Activated naive CD4-positive, alpha-beta T cell treated with anti-CD3 and anti-CD28 coated beads, Interleukin-2, amount 10 ng/mL, durations not matched to agents 7 days and 5 days (primary cell): ENCODE measurements around the gene PRDM1.

Experiments
- CTCF ChIA-PET: fragments of 350-600 bp; sonication (Branson Sonifier 250); formaldehyde crosslinking; loops from one replicate; lab custom pipeline; 2021; ENCODE audit warnings: antibody characterized with exemption; lab: Charles Lee
- DNase-seq: peaks from one replicate; pipeline ENCODE4 v3.0.0-alpha.2; 2020
- H3K27ac Mint-ChIP-seq: one replicate; pipeline ENCODE4 v1.8.0; 2021; ENCODE audit warnings: mild to moderate bottlenecking, moderate library complexity, mixed read lengths
- H3K27me3 Mint-ChIP-seq: one replicate; pipeline ENCODE4 v1.8.0; 2021; ENCODE audit warnings: mild to moderate bottlenecking, mixed read lengths
- H3K36me3 Mint-ChIP-seq: one replicate; pipeline ENCODE4 v1.8.0; 2021; ENCODE audit warnings: mixed read lengths
- H3K4me1 Mint-ChIP-seq: one replicate; pipeline ENCODE4 v1.8.0; 2021; ENCODE audit warnings: mixed read lengths
- H3K4me3 Mint-ChIP-seq: one replicate; pipeline ENCODE4 v1.8.0; 2021; ENCODE audit warnings: mild to moderate bottlenecking, moderate library complexity, mixed read lengths
- H3K9me3 Mint-ChIP-seq: one replicate; pipeline ENCODE4 v1.8.0; 2021; ENCODE audit warnings: mixed read lengths

Gene PRDM1

DNA sequence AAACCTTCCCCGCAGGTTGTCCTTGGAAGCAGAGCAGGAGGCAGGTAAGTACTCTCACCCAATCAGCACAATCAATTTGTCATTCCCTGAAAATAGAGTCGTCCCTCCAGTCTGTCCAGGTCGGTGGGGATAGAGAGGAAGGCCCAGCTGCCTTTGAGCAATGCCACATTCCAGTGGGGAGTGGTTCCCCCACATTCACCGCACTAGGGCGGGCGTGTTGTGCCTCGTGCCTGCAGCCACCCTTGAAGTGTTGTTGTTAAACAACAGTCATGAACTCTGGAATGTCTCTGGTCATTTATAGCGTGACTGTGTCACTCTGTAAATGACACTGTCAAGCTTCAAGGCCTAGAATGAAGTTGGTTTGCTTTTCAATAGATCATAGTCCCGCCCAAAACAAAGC, 33.4 kb downstream of the PRDM1 start:
- Mint-ChIP-seq H3K4me1 (peaks cover 52% of the 10 kb centered on the region), H3K9me3 (peaks cover 6% of the 10 kb centered on the region), H3K27me3 (peaks cover 48% of the 10 kb centered on the region), H3K36me3 (no peaks in the 10 kb centered on the region), H3K27ac (no peak overlapping the region), H3K4me3 (no peak overlapping the region)
- no peak for DNase-seq
- CTCF ChIA-PET, result interaction anchor here (1.3 to 2.9 kb wide), 3 partner anchors 21 to 104 kb away, joined by 3 to 16 read pairs (median 6); no protein-coding TSS in a partner anchor

DNA sequence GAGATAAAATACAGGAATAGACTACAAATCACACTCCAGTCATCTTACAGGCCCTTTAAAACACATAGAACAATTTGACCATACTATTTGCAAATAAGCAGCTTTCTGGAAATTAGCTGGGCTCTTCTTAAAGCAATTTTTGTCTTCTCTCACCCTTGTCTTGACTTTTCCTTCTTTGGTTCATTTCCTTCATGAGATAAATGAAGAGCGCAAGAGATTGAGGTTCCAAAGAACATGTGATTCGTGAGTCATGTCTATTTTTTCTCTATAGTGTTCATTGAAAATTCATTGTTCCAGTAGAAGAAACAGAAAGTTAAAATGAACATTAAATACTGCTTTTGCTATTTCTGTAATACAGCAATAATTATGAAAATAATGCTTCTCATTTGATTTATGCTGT, 33.9 kb downstream of the PRDM1 start:
- peaks cover 47% of the 10 kb centered on the region for H3K4me1 Mint-ChIP-seq
- CTCF ChIA-PET, result interaction anchor here (1.7 to 2.9 kb wide), 2 partner anchors 21 to 103 kb away, joined by 6 to 16 read pairs; no protein-coding TSS in a partner anchor
- H3K4me3 Mint-ChIP-seq, result no peak overlapping the region
- H3K27ac Mint-ChIP-seq, result no peak overlapping the region
- no peak for DNase-seq
- no peaks in the 10 kb centered on the region for H3K36me3 Mint-ChIP-seq
- peaks cover 48% of the 10 kb centered on the region for H3K27me3 Mint-ChIP-seq
- peaks cover 6% of the 10 kb centered on the region for H3K9me3 Mint-ChIP-seq

DNA sequence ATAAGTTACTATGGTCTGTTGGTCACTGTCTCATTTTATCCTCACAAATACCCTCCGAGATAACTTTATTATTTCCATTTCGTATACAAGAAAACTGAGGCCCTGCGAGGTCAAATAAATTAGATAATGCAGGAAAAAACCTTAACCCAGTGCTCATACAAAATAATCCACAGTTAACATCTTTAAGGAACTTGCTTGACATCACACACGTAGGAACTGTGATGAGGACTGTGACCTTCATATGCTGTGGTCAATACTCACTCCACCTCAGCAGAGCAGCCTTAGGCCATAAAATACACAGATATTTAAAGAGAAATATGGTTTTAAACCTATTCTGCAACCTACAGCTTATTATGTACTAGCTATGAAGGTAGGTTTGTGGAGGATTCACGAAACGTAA, 34.3 kb downstream of the PRDM1 start:
- H3K4me3 Mint-ChIP-seq, result no peak overlapping the region
- DNase-seq, result no peak
- CTCF ChIA-PET, result interaction anchor here (1.7 kb wide), 1 partner anchor 103 kb away, joined by 6 read pairs; no protein-coding TSS in a partner anchor

DNA sequence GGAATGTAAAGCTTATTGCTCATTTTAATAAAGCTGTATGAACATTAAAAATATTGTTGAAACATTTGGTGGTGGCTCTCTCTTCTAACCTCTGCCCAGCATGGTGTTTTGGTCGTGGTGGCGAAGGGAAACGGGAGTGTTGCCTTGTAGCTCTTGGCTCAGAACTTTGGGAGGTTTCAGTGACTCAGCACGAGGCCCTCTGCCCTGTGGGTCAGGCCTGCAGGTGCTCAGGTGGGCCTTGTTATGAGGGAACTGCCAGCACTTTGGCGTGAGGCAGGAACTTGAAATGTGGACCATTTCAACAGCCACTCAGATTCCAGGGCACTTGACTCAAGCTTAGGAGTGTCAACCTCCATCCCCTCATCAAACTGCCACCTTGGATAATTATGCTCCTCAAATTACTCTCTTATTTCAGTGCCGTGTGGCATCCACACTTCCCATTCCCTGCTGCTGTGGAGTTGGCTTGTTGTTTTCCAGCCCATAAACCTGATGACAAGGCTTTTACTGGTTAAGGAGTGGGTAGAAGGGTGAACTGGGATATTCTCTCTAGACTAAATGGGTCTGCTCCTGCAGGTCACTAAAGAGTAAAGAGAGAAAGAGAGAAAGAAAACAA, 36.3 kb downstream of the PRDM1 start:
- CTCF ChIA-PET, result interaction anchor here (1.0 kb wide), 1 partner anchor 101 kb away, joined by 3 read pairs; no protein-coding TSS in a partner anchor
- H3K27me3 Mint-ChIP-seq, result peaks cover 47% of the 10 kb centered on the region

More for the DNA sequence above, 34.3 kb downstream of the PRDM1 start:
- Mint-ChIP-seq H3K4me1 (peaks cover 43% of the 10 kb centered on the region), H3K36me3 (no peaks in the 10 kb centered on the region), H3K27me3 (peaks cover 47% of the 10 kb centered on the region), H3K27ac (no peak overlapping the region), H3K9me3 (peaks cover 6% of the 10 kb centered on the region)

DNA sequence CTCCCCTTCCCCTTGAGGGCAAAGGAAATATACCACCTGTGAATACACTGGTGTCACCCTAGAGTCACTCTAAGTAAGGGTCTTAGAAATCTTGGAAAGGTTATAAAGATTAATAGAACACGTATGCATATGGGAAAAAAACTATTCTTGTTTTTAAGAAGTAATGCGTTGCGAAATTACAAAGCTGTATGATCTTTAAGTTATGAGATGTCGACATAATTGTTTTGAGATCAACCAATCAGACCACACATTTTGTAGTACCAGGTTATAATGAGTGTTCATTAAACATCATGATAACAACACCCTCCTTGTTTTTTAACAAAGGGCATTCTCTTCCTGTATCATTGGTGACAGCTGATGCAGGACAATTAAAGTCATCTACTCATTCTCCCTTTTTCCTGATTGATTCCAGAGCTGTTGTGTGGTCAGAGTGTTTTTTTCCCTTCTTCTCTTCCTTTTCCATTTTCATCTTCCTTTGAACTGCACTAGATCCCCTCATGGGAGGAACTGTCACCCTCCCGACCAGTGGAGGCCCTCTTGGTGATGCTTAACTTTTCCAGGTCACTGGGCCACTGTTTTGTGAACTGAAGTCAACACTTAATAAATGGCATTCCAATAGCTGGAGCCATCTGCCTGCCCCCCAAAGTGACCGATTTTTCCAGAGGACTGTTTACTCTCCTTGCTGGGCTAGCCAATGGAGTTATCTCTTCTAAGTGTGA, 37.0 kb downstream of the PRDM1 start:
- CTCF ChIA-PET, result interaction anchor here (1.0 kb wide), 1 partner anchor 89 kb away, joined by 3 read pairs; no protein-coding TSS in a partner anchor
- Mint-ChIP-seq H3K4me3 (no peak overlapping the region), H3K4me1 (peaks cover 33% of the 10 kb centered on the region), H3K9me3 (peaks cover 6% of the 10 kb centered on the region), H3K27me3 (peaks cover 42% of the 10 kb centered on the region), H3K27ac (no peak overlapping the region), H3K36me3 (no peaks in the 10 kb centered on the region)
- DNase-seq, result no peak

More for the DNA sequence above, 36.3 kb downstream of the PRDM1 start:
- Mint-ChIP-seq H3K27ac (no peak overlapping the region), H3K36me3 (no peaks in the 10 kb centered on the region), H3K9me3 (peaks cover 6% of the 10 kb centered on the region), H3K4me1 (peaks cover 40% of the 10 kb centered on the region), H3K4me3 (no peak overlapping the region)
- no peak for DNase-seq

DNA sequence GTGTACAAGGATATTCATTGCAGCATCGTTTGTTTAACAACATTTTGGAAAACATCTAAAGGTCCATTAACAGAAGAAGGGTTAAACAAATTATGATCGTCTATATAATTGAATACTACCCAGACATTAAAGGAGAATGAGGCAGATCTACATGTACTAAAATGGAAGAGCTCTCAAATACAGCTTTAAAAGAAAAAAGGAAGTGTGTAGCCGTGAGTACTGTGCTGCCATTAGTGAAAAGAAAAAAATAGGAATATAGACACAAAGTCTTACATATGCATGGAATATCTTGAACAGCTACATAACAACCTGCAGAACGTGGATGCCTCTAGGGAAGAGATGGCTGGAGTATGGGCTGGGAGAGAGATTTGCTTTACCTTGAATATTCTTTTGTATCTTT, 37.9 kb downstream of the PRDM1 start:
- CTCF ChIA-PET, result interaction anchor here (1.0 kb wide), 1 partner anchor 88 kb away, joined by 3 read pairs; no protein-coding TSS in a partner anchor
- Mint-ChIP-seq H3K4me3 (no peak overlapping the region), H3K27ac (no peak overlapping the region), H3K27me3 (peaks cover 43% of the 10 kb centered on the region), H3K36me3 (no peaks in the 10 kb centered on the region), H3K4me1 (peaks cover 25% of the 10 kb centered on the region), H3K9me3 (peaks cover 3% of the 10 kb centered on the region)
- DNase-seq, result no peak

DNA sequence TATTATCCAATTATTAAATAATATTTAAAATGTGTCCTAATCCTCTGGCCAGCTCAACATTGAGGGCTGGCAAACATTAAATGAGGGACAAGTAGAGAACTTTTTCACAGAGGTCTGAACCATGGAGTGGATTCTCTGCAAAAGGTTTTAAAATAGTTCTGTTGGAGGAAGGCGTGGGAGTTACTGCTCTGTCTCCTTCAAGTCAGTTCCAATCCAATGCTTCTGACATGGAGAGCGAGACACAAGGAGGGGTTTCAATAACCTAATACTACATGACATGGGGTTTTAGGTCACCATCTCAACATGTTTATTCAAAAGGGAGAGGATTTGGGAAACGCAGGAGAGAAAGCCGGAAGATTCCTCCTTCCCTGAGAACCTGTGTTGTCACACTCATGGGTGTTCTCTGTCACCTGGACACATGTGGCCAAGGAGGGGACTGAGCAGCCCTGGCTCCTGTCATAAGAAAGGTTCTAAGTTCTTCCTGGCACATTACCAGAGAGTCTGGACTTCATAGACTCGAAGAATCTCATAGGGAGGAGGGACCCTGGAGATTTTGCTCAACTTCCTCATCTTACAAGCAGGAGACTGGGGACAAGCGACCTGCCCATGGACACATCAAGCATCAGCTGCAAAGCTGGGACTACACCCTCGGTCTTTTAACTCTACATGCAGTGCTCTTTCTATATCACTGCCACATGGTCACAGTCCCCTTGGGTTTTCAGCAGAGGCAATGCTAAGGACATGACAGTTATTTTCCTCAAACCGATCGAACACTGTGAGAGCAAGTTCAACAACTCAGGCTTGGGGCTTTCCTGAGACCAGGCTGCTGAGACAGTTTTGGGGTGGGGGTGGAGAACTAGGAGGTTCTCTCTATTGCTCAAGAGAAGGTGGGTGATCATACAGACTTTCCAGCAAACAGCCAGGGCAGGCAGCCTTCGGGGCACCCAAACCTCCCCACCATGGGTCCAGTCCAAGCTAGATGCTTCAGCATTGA, 38.6 kb downstream of the PRDM1 start:
- no peaks in the 10 kb centered on the region for H3K9me3 Mint-ChIP-seq
- H3K27me3 Mint-ChIP-seq, result peaks cover 38% of the 10 kb centered on the region
- DNase-seq, result no peak
- no peaks in the 10 kb centered on the region for H3K36me3 Mint-ChIP-seq
- CTCF ChIA-PET, result no interaction called here
- no peak overlapping the region for H3K27ac Mint-ChIP-seq
- H3K4me3 Mint-ChIP-seq, result no peak overlapping the region
- H3K4me1 Mint-ChIP-seq, result peaks cover 18% of the 10 kb centered on the region

DNA sequence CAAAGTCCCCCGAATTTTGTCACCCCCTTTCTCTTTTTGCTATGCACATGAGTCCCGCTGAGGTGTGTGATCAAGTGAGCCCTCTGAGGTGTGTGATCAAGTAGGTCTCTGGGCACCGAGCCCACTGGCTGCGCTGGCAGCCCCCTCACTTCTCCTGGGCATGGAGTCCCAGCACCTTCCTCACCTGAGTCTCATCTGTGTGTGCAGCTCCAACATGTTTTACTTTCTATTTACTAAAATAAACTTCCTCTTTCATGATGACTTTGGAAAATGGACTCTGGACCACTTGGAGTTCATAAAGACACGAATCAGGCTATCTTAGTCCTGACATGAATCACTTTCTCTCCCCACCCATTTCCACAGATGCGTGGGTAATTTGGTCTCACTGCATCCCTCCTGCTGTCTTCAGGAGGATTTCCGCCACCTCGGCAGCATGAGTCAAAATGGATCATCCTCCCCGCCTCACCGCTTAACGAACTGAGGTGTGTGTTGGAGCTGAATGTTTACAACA, 39.8 kb downstream of the PRDM1 start:
- no peak for DNase-seq
- peaks cover 12% of the 10 kb centered on the region for H3K4me1 Mint-ChIP-seq
- CTCF ChIA-PET, result interaction anchor here (0.9 kb wide), 1 partner anchor 15 kb away, joined by 4 read pairs; no protein-coding TSS in a partner anchor
- H3K27ac Mint-ChIP-seq, result no peak overlapping the region
- H3K27me3 Mint-ChIP-seq, result peaks cover 39% of the 10 kb centered on the region
- H3K36me3 Mint-ChIP-seq, result no peaks in the 10 kb centered on the region
- no peaks in the 10 kb centered on the region for H3K9me3 Mint-ChIP-seq
- H3K4me3 Mint-ChIP-seq, result no peak overlapping the region

DNA sequence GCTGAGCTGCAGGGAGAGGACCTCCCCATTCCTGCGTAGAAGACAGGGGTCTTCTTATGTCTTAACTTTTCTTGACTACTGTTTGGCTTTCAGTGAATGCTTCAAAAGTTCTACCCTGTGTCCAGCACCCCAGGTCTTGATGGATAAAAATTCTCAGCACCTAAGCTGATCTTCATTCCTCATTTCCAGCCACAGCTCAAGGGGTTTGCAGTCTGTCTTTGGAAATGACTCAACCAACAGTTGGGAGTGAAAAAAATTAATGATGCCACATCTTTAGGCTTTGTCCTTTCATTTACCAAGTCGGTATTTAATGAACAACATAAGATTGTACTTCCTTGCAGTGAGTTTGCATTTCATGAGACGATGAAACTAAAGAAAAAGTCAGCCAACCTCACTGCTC, 40.3 kb downstream of the PRDM1 start:
- Mint-ChIP-seq H3K9me3 (no peaks in the 10 kb centered on the region), H3K27ac (no peak overlapping the region), H3K4me3 (no peak overlapping the region), H3K4me1 (peaks cover 12% of the 10 kb centered on the region), H3K27me3 (peaks cover 43% of the 10 kb centered on the region), H3K36me3 (no peaks in the 10 kb centered on the region)
- no peak for DNase-seq
- CTCF ChIA-PET, result interaction anchor here (0.9 kb wide), 1 partner anchor 14 kb away, joined by 4 read pairs; no protein-coding TSS in a partner anchor

DNA sequence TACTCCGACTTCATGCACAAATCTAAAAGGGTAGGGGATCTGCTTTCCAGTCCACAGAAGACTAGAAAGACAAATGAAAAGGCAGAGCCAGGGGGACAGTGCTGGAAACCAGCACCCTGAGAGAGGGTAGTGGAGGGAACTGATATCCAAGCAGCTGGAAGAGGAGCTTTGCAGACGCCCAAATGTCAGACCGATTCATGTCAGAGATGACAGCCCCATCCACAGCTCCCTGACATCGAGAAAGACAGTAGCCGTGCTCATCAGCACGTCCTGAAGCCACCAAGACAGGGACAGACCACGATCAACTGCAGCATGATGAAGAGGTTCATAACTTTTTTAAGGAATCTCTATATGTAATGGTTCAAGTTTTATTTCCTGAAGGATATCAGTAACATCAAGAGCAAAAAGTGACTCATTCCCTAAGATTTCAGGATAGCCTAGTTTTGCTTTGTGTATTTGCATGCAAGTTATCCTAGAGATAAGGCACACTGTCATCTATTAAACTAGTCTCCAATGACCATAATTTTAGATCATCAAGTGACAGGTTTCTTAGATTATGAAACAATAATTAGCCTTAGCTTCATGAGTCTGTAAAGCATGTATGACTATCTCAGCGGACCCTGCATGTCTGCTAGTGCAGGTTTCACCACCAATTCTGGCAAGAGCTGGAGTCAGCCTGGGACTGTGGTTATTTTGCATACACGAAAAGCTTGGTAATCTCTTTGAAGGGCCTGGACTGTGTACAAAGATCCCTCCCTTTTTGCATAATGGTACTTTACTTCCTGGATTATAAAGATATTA, 43.0 kb downstream of the PRDM1 start:
- H3K27ac Mint-ChIP-seq, result no peak overlapping the region
- CTCF ChIA-PET, result interaction anchor here (0.6 to 0.8 kb wide), 2 partner anchors 9 to 11 kb away, joined by 3 to 4 read pairs; no protein-coding TSS in a partner anchor
- H3K36me3 Mint-ChIP-seq, result no peaks in the 10 kb centered on the region
- DNase-seq, result no peak
- no peak overlapping the region for H3K4me3 Mint-ChIP-seq
- peaks cover 15% of the 10 kb centered on the region for H3K4me1 Mint-ChIP-seq
- no peaks in the 10 kb centered on the region for H3K9me3 Mint-ChIP-seq
- H3K27me3 Mint-ChIP-seq, result peaks cover 36% of the 10 kb centered on the region

DNA sequence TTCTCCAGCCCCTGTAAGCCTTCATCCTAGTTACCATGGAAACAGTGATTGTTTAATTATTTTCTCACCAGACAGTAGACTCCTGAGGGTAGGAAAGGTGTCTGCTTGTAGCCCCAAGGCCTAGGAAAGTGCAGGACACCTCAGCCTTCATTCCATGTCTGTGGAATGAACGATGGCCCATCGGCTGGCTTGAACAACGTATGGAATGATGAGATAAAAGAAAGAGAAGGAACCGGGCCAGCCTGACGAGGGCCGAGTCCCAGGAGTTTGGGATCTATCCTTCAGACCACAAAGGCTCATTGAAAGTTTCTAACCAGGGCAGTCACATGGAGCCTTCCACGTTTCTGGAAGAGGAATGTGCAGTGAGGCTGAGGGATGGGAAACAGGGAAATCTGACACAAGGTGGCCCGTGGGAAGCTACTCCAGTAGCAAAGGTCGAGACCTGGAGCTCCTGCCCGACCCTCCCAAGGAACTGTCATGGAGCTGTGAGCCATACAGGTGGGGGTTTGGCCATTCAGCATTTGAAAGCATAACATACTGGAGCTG, 46.1 kb downstream of the PRDM1 start:
- Mint-ChIP-seq H3K4me1 (peaks cover 7% of the 10 kb centered on the region), H3K4me3 (no peak overlapping the region), H3K27me3 (peaks cover 19% of the 10 kb centered on the region), H3K36me3 (no peaks in the 10 kb centered on the region), H3K9me3 (no peaks in the 10 kb centered on the region), H3K27ac (no peak overlapping the region)
- no peak for DNase-seq
- CTCF ChIA-PET, result interaction anchor here (0.7 kb wide), 1 partner anchor 9 kb away, joined by 3 read pairs; no protein-coding TSS in a partner anchor

DNA sequence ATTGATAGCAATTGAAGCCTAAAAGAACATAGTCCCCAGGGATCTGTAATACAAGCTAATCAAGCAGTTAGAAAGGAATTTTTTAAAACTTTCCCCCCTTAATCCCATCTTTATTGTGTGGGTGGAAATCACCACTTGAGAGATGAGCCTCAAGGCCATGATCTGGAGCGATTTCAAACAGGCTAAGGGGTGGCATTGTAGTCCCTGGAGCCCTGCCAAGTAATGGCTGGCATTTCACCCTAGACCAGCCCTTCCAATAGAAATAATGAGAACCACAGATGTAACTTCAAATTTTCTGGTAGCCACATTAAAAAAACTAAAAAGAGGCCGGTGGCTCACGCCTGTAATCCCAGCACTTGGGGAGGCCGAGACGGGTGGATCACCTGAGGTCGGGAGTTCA, 46.9 kb downstream of the PRDM1 start:
- DNase-seq, result no peak
- H3K27me3 Mint-ChIP-seq, result peaks cover 22% of the 10 kb centered on the region
- H3K4me3 Mint-ChIP-seq, result no peak overlapping the region
- CTCF ChIA-PET, result no interaction called here
- H3K9me3 Mint-ChIP-seq, result no peaks in the 10 kb centered on the region
- peaks cover 9% of the 10 kb centered on the region for H3K4me1 Mint-ChIP-seq
- no peaks in the 10 kb centered on the region for H3K36me3 Mint-ChIP-seq
- H3K27ac Mint-ChIP-seq, result no peak overlapping the region
